Fibroblast of lung (primary cell): ENCODE results near the gene USP17L25.
"Not testable (repeated sequence)": the region's sequence is repeated elsewhere in the genome, so short reads cannot be mapped to it uniquely, and the experiment has no call there.

ENCODE experiments used
- EZH2 ChIP-seq: IDR thresholded peaks from 2 replicates; pipeline ENCODE4 v1.5.1; 2012; ENCODE audit warnings: low read length, control low read depth, mild to moderate bottlenecking; ENCODE audit errors: missing control alignments
- TF ChIP-seq, protein P1 (sequence below), 2 donors: IDR thresholded peaks in 1 of 2; conservative IDR thresholded peaks in 1 of 2; 1 replicate in 1 of 2; 2 replicates in 1 of 2; pipeline ENCODE4 v1.5.1; 2011 to 2012; ENCODE audit warnings: low read length in 2 of 2, control low read depth in 1 of 2, inconsistent platforms in 1 of 2, low read depth in 1 of 2, mild to moderate bottlenecking in 1 of 2

DNA sequence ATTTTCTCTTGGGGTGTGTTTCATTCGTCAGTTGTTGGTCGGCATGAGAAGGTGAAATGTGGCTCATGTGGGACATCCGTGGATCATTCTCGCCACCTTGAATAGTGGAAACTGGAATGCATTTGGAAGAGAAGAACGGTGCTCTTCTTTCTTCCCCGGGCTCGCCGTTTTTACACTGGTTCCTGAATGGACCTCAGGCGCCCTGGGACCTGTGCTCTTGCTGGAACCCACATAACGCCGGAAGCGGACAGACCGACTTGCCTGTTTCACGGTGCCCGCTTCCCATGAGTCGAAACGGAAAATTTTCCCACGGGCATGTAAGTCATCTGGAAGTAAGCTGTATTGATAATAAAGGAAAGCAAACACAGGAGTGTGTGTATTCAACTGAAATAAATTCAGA lies 21.2 kb downstream of the USP17L25 start:
- TF ChIP-seq, protein P1, sequence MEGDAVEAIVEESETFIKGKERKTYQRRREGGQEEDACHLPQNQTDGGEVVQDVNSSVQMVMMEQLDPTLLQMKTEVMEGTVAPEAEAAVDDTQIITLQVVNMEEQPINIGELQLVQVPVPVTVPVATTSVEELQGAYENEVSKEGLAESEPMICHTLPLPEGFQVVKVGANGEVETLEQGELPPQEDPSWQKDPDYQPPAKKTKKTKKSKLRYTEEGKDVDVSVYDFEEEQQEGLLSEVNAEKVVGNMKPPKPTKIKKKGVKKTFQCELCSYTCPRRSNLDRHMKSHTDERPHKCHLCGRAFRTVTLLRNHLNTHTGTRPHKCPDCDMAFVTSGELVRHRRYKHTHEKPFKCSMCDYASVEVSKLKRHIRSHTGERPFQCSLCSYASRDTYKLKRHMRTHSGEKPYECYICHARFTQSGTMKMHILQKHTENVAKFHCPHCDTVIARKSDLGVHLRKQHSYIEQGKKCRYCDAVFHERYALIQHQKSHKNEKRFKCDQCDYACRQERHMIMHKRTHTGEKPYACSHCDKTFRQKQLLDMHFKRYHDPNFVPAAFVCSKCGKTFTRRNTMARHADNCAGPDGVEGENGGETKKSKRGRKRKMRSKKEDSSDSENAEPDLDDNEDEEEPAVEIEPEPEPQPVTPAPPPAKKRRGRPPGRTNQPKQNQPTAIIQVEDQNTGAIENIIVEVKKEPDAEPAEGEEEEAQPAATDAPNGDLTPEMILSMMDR (conservative IDR thresholded peaks at IDR 0.05 in 1 of 2, IDR thresholded peaks at IDR 0.05 in 1 of 2; ENCODE audit: low read depth in 1 of 2, low read length in 2 of 2): not testable (repeated sequence)
- not testable (repeated sequence) for TF ChIP-seq EZH2
